GM21526 (cell line): ENCODE data around the gene KRTAP5-9.
"Not testable (repeated sequence)": the region's sequence is repeated elsewhere in the genome, so short reads cannot be mapped to it uniquely, and the experiment has no call there.

ENCODE experiments used
- ATAC-seq: cut with Tn5 transposase; IDR thresholded peaks from one replicate; pipeline ENCODE4 v1.9.1; 2021; ENCODE audit warnings: moderate library complexity; ENCODE audit not compliant: unreplicated experiment, low FRiP score

The KRTAP5-9 gene

DNA sequence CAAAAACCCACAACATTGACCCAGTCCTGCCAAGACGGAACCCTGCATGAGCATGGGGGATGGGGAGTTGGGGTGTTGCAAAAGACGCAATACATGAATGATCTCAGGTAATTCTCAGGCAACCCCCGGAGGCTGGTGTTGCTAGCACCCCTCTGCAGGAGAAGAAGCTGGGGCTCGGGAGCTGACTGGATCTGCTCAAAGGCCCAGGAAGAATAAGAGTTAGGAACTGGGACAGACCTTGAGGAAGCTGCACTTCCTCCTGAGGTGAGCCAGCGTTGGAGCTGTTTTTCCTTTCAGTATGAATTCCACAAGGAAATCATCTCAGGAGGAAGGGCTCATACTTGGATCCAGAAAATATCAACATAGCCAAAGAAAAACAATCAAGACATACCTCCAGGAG is at the start of gene KRTAP5-9:
TSS of gene KRTAP5-9 (plus strand) at position 301 of the 400 bp plus-strand sequence. CDS start 238 bp downstream, outside the sequence.
- no peak for ATAC-seq

DNA sequence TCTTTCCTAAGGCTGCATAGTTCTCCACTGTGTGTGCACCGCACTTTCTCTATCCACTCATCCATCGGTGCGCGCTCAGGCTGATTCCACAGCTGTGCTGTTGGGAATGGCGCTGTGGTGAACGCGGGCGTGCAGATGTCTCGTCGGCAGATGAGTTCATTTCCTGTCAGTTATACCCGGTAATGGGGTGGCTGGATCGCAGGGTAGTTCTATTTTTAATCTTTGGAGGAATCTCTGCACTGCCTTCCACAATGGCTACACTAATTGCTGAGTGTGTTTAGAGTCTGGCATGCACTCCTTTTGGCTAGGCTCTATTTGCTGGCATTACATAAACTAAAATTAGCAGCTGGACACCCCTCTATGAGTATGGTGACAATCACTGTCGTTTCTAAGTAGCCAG is 49.1 kb upstream of the KRTAP5-9 start:
- no peak for ATAC-seq

- no peak for ATAC-seq
Observed at GRCh38 chr11:71499546-71499945, 48.7 kb upstream of the KRTAP5-9 start.

DNA sequence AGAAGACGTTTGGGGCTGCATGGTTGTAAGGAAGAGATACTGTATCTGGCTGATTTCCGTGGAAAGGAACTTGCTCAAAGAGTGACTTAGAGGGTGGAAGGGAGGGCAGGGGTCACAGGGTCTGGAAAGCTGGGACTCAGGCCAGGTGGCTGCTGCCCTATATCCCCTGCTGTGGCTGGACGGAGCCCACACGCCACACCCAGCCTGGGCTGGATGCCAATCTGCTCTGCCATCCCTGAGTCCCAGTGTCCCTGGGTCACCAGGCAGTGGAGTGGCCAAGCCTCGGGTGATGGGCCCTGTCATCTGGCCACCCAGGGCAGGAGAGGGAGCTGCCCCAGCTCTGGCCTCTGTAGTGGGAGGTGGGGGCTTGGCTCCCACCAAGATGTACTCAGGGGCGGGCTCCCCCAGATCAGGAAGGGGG is 47.6 kb upstream of the KRTAP5-9 start:
- ATAC-seq, result no peak

DNA sequence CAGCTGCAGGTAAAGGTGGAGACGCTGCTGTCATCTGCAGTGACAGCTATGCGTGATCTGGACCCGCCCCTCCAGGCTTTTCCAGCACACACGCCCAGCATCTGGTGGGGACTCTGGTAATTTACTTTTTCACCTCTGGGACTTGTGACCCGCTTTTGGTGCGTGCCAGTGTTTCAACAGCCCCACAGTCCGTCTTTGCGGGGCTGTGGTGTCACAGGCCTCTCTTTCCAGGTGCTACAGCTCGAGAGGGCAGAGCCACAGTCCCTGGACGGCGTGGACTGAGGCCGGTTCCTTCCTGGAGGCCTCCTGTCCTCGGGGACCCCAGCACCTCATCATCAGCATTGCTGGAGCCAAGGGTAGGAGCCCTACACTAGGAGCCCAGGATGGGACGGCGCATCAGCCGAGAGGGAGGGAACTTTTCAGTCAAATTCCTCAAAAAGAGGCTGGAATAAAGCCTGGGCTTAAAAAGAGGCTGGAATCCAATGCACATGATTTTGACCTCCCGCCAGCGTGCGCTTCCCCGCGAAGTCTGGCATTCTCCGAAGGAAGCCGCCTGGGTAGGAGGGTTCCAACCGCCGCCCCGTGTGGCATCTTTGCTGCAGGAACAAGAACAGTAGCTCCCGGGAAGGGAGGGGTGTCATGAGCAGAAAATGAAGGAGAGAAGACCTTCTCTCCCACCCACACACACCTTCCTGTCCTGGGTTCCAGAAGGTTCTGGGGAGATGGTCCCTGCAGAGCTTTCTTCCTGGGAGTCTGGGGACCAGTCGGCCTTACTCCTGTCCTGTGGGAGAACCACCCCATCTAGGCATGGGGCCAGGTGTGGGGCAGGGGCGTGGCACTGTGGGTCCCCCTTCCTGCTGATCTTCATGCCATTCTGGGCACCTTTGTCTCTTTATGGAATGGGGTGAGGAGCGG is 46.9 kb upstream of the KRTAP5-9 start:
- no peak for ATAC-seq

DNA sequence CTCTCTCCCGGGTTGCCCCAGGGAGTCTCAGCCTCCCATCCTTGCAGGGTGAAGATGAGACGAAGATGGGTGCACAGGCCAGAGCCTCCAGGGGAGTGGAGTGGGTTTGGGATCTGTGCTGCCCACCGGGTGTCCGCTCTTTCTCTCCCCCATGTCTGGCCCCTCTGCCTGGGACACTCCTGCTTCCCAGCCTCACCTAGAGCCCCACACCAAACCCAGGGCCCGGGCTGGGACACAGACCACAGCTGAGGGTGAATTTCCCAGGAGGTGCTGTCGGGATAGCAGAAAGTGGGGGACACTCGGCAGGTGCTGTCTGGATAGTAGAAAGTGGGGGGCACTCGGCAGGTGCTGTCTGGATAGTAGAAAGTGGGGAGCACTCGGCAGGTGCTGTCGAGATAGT is 46.2 kb upstream of the KRTAP5-9 start:
- no peak for ATAC-seq

- ATAC-seq, result no peak
Observed at GRCh38 chr11:71502871-71503435, 45.3 kb upstream of the KRTAP5-9 start.

- no peak for ATAC-seq
Observed at GRCh38 chr11:71504531-71504930, 43.7 kb upstream of the KRTAP5-9 start.

GRCh38 chr11:71505001-71505400 is 43.2 kb upstream of the KRTAP5-9 start:
- no peak for ATAC-seq

DNA sequence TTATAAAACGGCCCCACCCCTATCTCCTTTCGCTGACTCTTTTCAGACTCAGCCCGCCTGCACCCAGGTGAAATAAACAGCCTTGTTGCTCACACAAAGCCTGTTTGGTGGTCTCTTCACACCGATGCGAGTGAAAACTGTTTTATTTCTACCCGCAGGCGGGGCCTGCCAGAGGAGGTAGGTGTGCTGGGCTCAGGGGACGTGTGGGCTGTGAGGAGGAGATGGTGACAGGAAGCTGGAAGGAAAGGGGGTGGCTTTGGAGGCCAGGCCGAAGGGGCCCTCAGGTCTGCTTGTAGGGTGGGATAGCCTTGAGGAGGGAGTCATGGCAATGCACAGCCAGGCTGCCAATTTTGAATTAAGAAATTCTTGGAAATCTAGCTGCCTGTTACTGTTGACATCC is 42.4 kb upstream of the KRTAP5-9 start:
- ATAC-seq, result no peak

DNA sequence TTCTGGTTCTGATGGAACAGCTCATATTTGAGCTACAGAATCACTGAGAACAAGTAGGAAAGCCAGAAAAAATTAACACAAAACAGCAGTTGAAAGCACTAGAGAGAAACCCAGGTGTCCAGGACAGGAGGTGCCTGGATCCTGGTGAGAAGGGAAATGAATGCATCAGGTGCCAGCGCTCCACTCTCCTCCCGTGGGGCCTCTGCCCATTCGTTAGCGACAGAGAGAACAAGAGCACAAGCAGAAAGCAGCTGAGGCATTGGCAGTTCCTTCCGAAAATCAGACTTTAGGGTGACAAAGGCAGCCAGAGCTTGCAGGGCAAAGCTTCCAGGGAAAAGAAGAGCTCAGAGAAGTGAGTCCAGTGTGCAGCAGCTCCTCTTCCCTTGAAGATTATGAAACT is 41.1 kb upstream of the KRTAP5-9 start:
- ATAC-seq, result no peak

DNA sequence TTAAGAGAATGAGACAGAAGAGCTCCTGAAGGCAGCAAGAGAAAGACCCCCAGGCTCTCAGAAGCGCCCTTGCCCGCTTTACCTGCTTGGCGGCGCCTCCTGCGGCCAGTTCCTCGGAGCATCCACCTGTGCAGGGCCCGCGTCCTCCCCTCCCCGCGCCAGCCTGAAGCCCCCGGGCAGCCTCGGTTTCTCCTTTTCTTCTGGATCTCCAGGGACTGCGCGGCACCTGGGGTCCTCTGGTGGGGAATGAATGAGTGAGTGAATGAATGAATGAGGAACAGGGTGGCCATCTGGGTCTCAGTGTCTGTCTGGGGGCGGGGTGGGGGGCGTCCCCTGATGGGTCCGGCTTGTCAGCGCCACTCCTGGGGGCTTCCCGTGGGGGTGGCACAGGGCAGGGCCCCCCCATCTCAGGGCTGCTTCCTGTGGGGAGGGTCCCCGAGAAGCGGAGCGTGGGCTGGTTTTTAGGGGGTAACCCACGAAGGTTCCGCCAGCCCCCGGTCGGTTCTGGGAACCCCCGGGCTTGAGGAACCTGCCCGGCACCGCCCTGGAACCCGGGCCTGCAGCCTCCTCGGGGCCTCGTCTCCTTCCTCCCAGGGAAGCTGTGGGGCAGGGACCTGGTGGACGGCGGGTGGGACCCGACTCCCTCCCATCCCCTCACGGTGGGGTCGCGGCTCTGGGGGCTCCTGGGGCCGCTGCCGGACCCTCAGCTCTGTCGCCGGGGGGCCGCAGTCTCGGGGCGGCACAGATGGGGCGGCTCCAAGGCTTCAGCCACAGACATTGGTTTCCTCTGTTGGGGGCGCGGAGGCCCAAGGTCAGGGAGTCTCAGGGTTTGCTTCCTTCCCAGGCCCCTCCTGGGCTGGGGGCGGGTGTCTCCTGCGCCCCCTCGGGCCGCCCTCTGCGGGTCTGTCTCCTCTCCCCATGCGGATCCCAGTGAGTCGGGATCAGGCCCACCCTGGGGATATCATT is 29.4 kb upstream of the KRTAP5-9 start:
- no peak for ATAC-seq

DNA sequence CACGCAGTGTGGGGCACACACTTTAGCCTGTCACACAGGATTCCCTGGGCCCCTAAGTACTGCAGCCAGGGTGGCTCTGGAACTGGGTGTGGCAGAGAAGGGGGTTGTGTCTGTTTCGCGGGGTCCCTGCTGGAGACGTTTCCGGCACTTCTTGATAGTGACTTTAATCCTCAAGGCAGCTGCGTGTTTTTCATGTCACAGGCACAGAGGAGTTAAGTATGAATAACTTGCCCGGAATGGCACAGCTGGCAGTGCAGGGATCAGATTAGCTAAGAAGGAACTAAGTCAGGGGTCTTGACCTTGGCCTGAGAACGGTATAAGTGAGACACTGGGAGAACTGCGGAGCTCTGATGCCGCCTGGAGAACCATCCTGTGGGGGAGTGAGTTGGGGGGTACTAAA is 28.7 kb upstream of the KRTAP5-9 start:
- ATAC-seq, result no peak

- no peak for ATAC-seq
Observed at GRCh38 chr11:71525188-71525937, 22.9 kb upstream of the KRTAP5-9 start.

GRCh38 chr11:71525938-71526495 is 22.2 kb upstream of the KRTAP5-9 start:
- ATAC-seq, result no peak

GRCh38 chr11:71526796-71527575 is 21.2 kb upstream of the KRTAP5-9 start, which contains the start of gene KRTAP5-7:
KRTAP5-7 (plus strand) TSS chr11:71527267; CDS start chr11:71527301, 34 bp downstream.
- ATAC-seq, result not testable (repeated sequence)

GRCh38 chr11:71527576-71528210 is 20.5 kb upstream of the KRTAP5-9 start:
- ATAC-seq, result no peak

GRCh38 chr11:71530602-71531001 is 17.6 kb upstream of the KRTAP5-9 start:
- ATAC-seq, result no peak
